ENCODE results near the gene FN1.

DNA sequence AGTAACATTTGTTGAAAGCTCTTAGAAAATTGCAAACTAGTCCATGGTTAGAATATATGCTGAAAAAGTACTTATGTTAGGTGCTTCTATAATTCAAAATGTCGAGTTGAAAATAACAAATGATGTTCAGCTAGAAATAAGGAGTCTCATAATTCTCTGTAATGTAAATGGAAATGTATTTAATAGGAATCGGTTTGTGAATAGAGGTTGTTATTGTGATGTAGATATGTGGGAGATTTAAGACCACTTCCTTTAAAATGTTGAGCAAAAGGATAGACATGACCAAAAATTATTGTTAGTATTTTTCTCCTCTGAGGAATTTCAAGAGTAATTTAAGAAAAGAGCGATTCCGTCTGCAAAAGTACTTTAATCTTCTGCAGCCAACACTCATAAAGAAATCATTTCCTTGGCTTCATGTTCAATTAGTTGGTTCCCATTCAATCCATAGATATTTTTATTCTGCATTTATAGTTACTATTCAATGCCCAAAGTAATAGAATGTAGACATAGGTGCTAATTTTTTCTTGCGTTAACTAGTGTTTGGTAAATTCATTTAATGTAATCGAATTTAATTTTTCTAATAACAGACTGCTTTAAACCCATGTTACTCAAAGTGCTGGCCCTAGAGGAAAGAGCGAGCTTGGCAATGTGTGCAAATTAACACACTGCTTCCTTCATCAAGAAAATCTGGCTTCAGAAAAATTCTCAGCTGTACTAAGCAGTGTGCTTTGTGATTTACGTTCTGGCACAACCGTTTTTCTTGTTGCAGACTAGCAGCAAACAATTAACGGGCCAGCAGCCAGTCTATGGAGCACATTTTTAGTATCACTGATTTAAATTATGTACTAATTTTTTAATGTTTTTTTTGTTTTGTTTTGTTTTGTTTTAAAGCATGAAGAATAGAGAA lies 32.2 kb downstream of the FN1 start:
- no peak for TF ChIP-seq POLR2A (IDR thresholded peaks at IDR 0.05)
- TF ChIP-seq, protein P1, sequence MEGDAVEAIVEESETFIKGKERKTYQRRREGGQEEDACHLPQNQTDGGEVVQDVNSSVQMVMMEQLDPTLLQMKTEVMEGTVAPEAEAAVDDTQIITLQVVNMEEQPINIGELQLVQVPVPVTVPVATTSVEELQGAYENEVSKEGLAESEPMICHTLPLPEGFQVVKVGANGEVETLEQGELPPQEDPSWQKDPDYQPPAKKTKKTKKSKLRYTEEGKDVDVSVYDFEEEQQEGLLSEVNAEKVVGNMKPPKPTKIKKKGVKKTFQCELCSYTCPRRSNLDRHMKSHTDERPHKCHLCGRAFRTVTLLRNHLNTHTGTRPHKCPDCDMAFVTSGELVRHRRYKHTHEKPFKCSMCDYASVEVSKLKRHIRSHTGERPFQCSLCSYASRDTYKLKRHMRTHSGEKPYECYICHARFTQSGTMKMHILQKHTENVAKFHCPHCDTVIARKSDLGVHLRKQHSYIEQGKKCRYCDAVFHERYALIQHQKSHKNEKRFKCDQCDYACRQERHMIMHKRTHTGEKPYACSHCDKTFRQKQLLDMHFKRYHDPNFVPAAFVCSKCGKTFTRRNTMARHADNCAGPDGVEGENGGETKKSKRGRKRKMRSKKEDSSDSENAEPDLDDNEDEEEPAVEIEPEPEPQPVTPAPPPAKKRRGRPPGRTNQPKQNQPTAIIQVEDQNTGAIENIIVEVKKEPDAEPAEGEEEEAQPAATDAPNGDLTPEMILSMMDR (IDR thresholded peaks at IDR 0.05): no peak
